ENCODE data around the gene OR51F1.

DNA sequence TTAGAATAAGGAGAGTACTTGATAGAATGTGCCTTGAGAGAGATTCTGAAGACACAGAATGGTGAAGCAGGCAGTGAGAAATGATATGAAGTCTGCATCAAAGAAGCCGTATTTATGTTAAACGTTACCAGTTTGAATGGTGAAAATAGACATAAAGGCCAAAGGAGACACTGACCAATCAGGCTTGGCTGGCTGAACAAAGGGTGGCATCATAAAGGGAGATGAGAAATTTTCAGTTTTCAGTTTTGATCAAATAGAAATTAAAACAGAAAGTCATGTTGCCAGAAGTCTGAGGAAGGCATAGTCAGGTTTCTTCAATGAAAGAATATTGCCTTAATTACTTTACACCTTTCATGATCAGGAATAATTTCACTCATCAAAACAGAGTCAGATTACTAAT lies 6.6 kb downstream of the OR51F1 start:
- TF ChIP-seq CTCF (IDR thresholded peaks at IDR 0.05) (no peak), POLR2A (IDR thresholded peaks at IDR 0.05) (no peak)
